Measurements from ENCODE around the gene PLRG1. TPM values are rescaled to one million over a fixed set of nuclear protein-coding genes. Genes with fewer than 3 reads are reported as not detected.
"Not testable (repeated sequence)": the region's sequence is repeated elsewhere in the genome, so short reads cannot be mapped to it uniquely, and the experiment has no call there.

The PLRG1 gene
- 105 and 151 TPM in 2 replicates for total RNA-seq (2014; rRNA removed; shearing (Covaris generic))
- 89.5 and 121 TPM in 2 replicates for polyA plus RNA-seq (2015; cell fraction: cytosol; rRNA removed)
- 284 and 298 TPM in 2 replicates for polyA plus RNA-seq (2015; cell fraction: nucleus; rRNA removed)

DNA sequence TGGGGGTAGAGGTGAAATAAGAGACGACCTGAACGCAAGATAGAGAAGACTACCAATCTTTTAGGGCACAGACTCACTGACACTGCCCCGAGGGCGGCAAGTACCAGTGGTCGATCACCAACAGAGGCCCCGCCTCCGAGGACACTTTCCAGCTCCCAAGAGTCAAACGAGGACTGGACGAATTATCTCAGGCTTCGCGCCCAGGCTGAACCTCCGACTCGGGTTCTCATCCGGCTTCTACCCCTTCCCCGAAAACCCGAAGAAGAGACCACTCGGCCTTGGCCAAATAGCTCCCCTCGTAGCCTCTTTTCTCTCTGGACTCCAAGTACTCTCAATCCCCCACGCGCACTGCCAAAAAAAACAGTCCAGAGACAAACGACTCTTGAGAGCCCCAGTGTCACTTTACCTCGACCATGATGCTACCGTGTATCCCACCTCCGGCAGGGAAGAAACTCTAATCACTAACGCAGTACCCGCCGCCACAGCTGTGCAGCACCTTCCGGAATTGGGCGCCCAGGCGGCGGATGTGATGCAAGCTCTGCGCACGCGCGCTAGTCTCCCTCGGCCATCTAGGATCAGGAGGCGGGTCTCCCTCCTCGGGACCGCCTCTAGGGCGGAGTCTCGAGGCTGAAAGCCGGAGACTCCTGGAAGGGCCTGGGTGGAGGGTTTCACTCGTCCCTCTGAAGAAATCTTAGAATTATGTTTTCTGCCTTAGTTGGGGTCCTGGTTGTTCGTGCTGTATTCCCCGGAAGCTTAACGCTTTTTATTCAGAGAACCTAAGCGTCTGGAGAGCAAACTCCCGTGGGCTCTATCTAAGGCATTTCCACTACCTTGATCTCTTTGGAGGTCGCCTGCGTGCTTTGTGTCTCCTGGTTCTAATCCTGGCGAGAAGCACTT is at the start of gene PLRG1:
Gene PLRG1 (minus strand): TSS at position 507 of the 897 bp plus-strand sequence. CDS start 92 bp downstream, at position 415.
- peak; percentile 93 for DNase-seq (ENCODE audit: low read depth)

DNA sequence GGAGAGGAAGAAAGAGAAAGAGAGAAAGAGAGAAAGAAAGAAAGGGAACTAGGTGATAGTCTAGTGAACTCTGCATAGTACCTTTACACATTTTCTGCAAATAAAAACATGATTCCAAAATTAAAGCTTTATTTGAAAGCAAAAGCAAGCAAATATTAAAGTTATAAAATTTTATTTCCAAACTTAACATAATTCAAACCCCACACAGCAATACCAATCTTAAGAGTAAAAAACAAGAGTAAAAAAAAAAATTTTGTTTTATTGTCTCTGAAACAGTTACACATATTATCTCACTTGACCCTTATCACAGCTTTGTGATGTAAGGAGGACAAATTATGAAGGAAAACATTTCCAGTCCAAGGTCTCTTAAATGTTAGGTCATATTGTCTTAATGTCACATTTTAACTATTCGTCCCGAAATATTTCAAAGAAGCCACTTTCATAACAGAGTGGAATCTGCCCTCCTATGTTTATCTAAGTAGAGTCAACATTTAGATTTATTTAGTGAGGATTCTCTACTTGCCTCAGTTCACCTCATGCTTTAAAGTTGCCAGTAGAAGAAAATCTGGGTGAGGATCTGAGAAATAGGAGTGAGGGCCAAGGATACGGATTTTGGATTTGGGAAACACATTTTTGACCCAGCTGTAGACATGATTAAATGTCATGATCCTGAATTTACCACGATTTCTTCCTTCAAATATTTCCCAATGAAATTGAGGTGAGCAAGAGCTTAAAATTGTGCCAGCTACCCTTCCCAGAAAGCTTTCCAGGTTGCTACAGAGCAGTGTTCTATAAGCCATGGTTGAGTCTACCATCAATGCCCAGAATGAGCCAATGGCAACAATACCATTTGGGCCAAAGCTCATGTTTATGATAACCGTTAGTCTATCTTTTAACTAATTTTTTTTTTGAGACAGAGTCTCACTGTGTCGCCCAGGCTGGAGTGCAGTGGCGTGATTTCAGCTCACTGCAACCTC is 47.9 kb upstream of the PLRG1 start:
- DNase-seq (ENCODE audit: low read depth) = no peak

DNA sequence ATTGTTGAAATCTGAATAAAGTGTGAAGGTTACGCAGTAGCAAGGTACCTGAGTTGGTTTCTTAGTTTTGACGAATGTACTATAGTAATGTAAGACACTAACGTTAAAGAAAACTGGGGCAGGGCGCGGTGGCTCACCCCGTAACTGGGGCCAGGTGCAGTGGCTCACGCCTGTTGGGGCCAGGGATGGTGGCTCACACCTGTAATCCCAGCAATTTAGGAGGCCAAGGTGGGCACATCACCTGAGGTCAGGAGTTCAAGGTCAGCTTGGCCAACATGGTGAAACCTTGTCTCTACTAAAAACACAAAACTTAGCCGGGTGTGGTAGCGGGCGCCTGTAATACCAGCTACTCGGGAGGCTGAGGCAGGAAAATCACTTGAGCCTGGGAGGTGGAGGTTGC is 47.1 kb upstream of the PLRG1 start:
- not testable (repeated sequence) for DNase-seq (ENCODE audit: low read depth)

DNA sequence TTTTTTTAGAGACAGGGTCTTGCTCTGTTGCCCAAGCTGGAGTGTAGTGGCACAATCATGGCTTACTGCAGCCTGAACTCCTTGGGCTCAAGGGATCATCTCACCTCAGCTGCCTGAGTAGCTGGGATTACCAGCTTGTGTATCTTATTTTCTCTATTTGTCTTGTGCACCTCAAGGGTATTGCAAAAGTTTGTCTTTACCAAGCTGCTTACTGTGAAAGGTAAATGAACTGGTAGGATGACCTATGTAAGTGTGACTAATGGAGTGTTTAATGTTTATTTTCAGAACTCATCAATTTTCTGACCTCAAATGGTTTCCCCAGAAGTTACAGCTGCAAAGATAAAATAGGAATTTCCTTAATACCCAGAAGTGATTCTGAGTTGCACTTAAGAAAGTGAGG is 45.6 kb upstream of the PLRG1 start:
- peak; percentile 8 for DNase-seq (ENCODE audit: low read depth)

DNA sequence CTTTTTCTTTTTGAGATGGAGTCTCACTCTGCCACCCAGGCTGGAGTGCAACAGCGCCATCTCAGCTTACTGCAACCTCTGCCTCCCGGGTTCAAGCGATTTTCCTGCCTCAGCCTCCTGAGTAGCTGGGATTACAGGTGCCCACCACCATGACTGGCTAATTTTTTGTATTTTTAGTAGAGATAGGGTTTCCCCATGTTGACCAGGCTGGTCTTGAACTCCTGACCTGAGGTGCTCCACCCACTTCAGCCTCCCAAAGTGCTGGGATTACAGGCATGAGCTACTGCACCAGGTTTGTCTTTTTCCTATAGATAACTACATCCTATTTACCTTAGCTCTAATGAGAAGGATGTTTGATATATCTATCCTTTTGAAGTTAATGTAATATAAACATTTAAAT is 44.1 kb upstream of the PLRG1 start:
- not testable (repeated sequence) for DNase-seq (ENCODE audit: low read depth)

DNA sequence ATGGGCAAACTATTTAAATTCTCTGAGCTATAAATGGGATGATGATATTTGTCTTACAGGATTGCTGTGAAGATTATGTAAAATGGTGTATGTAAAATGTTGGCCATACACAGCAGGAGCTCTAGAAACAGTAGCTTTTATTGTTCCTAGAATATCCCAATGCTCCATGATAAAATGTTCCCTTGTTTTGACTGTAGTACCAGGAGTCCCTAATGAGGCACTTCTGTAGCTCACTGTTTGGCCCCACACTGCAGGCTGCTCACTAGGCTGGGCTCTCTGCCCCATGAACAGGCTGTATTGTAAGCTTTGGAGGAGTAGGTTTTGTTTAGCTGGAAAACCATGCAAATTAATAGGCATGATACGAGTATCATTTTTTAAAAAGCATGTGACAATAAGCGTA is 43.7 kb upstream of the PLRG1 start:
- DNase-seq (ENCODE audit: low read depth) = no peak

DNA sequence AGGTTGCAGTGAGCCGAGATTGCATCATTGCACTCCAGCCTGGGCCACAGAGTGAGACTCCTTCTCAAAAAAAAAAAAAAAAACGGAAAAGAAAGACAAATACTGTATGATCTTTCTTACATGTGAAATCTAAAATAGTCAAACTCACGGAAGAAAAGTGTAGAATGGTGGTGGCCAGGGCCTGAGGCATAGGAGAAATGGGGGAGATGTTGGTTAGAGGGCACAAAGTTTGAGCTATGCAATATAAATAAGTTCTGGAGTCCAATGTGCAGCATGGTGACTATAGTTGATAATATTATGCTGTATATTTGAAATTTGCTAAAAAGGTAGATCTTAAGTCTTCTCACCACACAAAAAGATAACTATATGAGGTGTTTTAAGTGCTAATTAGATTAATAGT is 41.7 kb upstream of the PLRG1 start:
- DNase-seq (ENCODE audit: low read depth) = no peak

DNA sequence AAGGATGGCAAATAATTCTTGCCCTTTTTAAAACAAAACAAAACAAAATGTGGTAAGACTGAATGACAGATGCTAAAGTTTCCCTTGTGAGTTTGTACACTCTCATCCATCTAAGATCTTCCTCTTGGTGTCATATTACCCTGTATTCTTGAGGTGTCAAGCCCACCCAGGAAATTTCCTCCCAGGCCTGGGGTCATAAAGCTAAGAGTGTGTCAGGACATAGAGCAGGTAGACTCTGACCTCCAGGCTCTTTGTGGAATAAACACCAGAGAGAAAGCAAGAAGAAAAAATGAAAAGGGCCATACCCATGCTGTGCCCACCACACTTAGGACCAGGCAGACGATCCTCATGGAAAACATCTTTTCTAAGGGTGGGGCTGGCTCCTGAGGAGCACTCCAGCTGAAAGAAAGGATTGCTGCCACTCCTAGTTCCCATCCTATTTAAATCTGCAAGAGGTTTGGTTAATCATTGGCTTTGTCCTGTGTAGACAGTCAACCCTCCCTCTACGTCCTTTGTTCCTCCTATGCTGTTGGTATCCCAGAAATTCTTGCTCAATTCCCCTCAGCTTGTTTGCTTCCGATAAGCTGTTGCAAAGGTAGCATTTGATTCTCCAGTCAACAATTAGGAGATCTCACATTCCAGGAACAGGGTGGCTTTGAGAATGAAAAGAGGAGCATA is 40.3 kb upstream of the PLRG1 start, which contains the start of gene FGA:
Gene FGA (minus strand): TSS at position 414 of the 678 bp plus-strand sequence. CDS start 55 bp downstream, at position 359.
- no peak for DNase-seq (ENCODE audit: low read depth)

DNA sequence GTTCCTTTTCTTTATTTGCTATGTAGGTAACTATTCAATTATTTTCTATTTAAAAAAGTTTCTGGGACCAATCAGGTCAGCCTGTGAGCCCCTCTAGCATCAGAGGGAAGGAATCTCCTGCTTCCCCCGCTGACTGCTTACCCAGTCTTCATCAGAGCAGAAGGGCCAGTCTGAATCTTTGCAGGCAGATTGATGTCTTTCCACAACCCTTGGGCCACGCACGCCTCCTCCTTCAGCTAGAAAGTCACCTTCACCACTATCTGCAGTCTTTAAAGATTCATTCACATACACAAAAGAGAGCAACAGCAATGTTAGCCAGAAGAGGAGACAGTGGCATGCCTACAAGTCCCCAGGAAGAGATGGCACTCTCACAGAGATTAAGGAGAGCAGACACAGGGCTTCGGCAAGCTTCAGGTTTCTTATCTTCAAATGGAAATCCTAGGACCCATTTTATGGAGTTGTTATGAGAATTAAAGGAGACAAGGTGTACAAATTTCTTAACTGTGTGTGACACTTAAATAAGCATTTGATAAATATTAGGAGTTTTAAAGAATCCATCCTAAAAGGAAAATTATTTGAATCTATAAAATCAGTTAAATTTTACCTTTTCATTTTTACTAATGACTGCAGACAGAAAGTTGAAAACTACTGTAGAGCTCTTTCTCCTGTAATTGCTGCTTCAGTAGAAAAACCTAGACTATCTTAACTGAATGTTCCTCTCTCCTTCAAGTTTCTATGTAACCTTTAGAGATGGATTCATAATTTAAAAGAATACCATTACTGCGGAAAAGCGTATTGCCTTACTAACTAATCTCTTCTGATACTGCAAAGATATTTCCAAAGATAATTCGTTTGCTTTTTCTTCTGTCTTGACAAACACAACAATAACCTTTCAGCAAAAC is 39.3 kb upstream of the PLRG1 start:
- DNase-seq (ENCODE audit: low read depth) = no peak

DNA sequence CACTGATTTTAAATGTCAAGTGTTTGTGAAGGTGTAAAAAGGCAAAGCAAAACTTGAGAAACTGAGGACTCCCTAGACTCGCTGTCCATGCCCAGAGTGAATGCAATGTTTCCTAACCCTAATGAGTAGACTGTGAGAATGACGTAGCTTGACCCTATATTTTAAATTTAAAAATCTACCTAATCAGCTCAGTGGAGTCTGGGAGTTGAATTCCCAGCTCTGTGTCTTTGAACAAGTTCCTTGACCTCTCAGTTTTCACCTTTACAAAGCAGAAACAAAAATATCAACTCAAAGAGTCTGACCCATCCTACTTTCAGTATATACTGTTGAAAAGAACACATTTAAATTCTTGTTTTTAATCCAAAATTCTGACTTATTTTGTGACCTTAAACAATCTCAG is 38.0 kb upstream of the PLRG1 start:
- no peak for DNase-seq (ENCODE audit: low read depth)

DNA sequence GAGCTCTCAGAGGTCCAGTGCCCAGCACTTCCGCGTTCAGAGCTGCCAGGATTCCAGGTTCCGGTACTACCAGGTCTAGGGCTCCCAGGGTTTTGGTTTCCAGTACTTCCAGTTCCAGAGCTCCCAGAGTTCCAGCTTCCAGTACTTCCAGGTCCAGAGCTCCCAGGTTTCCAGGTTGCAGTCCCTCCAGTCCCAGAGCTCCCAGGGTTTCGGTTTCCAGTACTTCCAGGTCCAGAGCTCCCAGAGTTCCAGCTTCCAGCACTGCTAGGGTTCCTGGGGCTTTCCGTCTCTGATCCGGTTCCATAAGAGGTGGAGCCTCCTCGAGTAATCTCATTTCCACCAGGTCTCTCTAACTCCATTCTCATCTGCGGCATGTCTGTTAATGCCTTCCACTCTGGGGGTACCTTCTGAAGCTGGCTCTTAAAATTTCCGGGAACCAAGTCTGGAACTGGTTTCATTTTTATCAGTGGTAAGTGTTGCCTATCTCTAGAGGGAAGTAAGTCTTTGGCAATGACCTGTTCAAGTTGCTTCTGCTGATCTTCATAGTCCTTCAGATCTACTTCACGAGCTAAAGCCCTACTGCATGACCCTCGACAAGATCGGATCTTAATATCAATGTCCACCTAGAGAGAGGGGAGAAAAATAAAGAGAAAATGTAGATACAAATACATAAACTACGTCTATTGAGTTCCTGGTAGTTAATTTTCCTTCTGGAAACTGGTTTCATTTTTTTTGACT is 36.3 kb upstream of the PLRG1 start:
- DNase-seq (ENCODE audit: low read depth) = no peak

DNA sequence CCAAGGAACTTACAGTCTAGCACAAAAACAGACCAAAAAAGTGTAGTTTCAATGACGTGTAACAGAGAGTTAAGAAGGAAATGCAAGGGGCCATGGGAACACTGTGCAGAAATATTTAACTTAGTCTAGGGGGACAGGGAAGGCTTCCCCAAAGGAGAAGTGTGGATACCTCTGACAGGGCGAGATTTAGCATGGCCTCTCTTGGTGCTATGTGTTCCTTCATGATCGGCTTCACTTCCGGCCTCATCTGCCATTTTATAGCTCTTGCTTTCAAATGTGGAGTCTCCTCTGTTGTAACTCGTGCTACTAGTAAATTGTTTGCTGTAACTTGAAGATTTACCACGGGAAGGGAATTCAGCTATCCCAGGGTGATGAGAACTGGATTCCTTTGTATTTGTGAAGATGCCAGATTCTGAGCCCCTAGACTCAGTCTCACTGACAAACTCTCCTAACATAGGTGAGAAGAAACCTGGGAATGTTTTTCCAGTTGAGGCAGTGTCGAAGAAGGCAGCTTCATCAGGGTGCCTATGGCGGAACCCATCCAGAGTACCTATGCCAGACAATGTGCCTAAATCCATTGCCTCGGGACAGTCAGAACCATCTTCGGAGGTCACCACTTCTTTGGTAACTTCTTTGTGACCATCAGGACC is 35.3 kb upstream of the PLRG1 start:
- DNase-seq (ENCODE audit: low read depth) = no peak

DNA sequence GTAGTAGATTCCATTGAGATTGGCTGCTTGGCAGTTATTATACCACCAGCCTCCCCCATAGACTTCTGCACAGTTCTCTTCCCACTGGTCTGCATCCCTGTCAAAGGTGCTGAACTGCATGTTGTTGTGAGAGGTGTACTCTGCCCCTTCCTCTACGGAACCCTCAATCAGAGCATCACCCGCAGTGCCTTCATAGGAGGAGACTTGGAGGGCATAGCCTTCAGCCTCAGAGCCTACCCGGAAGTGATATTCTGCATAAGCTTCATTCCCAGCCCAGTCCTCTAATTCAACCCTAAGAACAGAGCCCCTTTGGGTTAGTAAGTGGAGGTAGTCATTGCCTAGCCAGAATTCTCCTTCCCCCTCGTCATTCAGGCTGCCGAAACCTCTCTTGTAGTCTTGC is 34.1 kb upstream of the PLRG1 start:
- no peak for DNase-seq (ENCODE audit: low read depth)

DNA sequence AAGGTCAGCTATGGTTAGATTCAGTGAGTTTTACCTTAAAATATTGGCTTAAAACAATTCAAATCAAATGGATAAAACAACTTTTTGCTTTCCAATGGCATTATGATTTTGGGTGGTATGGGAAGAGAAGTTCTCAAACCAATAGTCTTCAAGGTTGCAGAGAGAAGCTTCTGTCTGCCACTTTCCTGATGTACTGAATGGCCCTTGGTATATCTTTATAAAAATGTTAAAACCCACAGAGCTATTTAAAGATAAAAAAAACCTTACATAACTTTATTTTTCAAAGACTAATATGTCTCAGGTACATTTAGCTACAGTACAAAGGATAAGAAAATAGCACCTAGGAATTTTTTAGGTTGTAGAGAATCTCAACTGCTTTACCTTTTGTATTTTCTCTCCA is 33.5 kb upstream of the PLRG1 start:
- DNase-seq (ENCODE audit: low read depth) = no peak

DNA sequence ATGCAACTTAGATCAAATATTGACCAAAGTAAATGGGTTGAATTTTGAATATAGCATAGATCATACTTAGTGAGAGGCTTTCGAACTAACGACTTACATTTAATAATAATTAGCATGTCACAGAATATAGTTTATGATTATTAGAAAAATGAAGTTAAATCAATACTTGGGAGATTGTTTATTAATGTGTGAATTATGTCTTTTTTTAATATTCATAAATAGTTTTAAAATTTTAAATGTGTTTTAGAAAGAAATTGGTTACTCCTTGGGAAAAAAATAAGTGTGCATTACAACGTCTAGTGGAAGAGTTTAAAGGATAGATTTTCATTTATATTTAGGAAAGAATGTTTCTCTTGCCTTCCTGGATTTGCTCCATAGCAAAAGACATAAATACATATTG is 33.0 kb upstream of the PLRG1 start:
- DNase-seq (ENCODE audit: low read depth) = no peak

DNA sequence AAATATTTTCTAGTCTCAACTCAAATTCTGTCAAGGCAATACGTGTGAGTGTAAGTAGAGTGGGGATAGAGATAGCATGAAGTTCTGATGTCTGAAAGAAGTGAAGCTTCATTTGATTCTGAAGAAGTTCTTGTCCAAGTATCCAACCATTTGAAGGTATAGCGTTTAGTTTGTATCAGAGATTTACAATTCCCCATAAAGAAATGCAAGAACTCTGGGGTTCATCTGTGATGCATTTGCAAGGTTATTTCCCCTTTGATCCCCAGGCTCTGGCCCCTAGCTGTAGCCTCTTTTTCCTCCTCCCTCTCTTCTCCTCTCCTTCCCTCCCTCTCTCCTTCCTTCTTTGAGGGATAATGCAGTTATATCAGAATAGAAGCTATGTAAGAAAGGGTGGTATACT is 32.5 kb upstream of the PLRG1 start:
- no peak for DNase-seq (ENCODE audit: low read depth)

DNA sequence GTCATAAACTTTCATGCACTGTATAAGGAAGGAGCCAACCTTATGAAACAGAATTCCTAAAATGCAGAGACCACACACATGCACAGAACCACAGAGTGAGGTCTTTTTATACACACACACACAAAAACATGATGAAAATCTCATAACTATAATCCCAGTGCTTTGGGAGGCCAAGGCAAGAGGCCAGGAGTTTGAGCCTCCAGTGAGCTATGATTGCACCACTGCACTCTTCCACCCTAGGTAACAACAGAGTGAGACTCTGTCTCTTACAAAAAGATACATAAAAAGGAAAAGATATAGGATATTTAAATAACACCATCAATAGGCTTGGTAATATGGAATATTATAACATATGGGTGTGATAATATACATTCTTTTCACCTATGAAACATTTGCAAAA is 29.7 kb upstream of the PLRG1 start:
- no peak for DNase-seq (ENCODE audit: low read depth)

DNA sequence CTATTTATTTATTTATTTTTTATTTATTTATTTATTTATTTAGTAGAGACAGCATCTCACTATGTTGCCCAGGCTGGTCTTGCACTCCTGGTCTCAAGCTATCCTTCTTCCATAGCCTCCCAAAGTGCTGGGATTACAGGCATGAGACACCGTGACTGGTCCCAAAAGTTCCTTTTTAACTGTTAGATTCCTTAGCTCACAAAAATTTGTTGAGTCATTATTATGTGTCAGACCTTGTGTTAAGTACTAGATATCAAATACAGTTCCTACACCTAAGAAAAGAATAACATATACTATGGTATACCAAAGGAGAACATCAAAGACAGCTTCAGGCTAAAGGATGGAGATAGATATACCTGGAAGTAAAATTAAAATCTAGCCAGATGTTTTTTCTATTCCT is 28.7 kb upstream of the PLRG1 start:
- peak; percentile 35 for DNase-seq (ENCODE audit: low read depth)

DNA sequence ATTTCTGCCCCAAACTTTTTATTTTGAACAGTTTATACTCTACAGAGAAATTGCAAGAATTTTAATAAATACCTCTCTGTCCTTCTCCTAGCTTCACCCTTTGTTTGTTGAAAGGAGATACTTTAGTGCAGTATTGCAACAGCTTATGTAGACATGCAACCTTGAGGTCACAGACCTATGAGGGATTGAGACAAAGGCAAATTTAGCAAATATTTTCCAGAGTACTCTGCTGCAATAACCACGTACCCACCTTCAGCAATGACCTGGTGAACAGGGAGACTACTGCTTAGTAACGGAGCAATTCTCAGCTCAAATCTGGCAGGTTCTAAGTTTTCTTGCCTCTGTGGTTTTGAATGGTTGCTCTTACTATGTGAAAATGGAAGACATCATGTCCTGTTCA is 27.1 kb upstream of the PLRG1 start:
- DNase-seq (ENCODE audit: low read depth) = no peak

All from HT1080 (cell line).